GM21447 (cell line): ENCODE data around the gene NREP.

Source experiments
- ATAC-seq: cut with Tn5 transposase; IDR thresholded peaks from one replicate; pipeline ENCODE4 v1.9.1; 2021; ENCODE audit not compliant: unreplicated experiment

The NREP gene

GRCh38 chr5:111765613-111766571 is 8.9 kb upstream of the NREP start:
- no peak for ATAC-seq

GRCh38 chr5:111764019-111764418 is 7.0 kb upstream of the NREP start:
- no peak for ATAC-seq

- ATAC-seq = no peak
These were observed 5.9 kb upstream of the NREP start for GRCh38 chr5:111762895-111763294.

- ATAC-seq = no peak
These were observed 1.3 kb upstream of the NREP start for GRCh38 chr5:111758284-111758628.

- ATAC-seq = peak; percentile 73
These were observed 625 bp upstream of the NREP start for GRCh38 chr5:111757355-111758283.

GRCh38 chr5:111755942-111756381 is 1.0 kb downstream of the NREP start:
- no peak for ATAC-seq

- ATAC-seq = no peak
These were observed 1.6 kb downstream of the NREP start for GRCh38 chr5:111755345-111755941.

- no peak for ATAC-seq
These were observed 3.0 kb downstream of the NREP start for GRCh38 chr5:111753884-111754589.

- ATAC-seq = no peak
These were observed 4.5 kb downstream of the NREP start for GRCh38 chr5:111752426-111752965.

GRCh38 chr5:111749303-111750026 is 7.5 kb downstream of the NREP start:
- ATAC-seq = no peak

- no peak for ATAC-seq
These were observed 8.7 kb downstream of the NREP start for GRCh38 chr5:111748304-111748763.

GRCh38 chr5:111747337-111747736 is 9.7 kb downstream of the NREP start:
- no peak for ATAC-seq

GRCh38 chr5:111746791-111747190 is 10.2 kb downstream of the NREP start:
- no peak for ATAC-seq

- no peak for ATAC-seq
These were observed 11.8 kb downstream of the NREP start for GRCh38 chr5:111745075-111745739.

GRCh38 chr5:111744455-111744854 is 12.5 kb downstream of the NREP start:
- no peak for ATAC-seq

- ATAC-seq = no peak
These were observed 13.0 kb downstream of the NREP start for GRCh38 chr5:111743988-111744387.

GRCh38 chr5:111743512-111743911 is 13.5 kb downstream of the NREP start:
- no peak for ATAC-seq

GRCh38 chr5:111742177-111742994 is 14.6 kb downstream of the NREP start:
- no peak for ATAC-seq
